ENCODE results near the gene C3orf85.

DNA sequence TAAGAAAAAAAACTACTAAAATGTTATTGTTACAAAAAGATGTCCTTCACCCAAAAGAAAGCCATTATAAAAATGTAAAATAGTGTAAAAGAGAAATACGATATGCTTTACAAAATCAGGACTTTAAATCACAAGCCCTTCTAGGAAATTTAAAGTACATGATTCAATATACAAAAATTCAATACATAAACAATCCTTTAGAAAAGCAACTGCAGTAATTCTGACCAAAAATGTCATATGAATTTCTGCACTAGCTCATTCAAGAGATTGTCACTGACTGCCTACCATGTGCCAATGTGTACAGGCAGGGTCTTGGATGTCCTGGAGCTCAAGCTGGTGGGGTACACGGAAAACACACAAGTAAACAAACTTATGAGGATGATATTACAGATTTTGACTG, 21.1 kb upstream of the C3orf85 start:
- TF ChIP-seq, protein P1, sequence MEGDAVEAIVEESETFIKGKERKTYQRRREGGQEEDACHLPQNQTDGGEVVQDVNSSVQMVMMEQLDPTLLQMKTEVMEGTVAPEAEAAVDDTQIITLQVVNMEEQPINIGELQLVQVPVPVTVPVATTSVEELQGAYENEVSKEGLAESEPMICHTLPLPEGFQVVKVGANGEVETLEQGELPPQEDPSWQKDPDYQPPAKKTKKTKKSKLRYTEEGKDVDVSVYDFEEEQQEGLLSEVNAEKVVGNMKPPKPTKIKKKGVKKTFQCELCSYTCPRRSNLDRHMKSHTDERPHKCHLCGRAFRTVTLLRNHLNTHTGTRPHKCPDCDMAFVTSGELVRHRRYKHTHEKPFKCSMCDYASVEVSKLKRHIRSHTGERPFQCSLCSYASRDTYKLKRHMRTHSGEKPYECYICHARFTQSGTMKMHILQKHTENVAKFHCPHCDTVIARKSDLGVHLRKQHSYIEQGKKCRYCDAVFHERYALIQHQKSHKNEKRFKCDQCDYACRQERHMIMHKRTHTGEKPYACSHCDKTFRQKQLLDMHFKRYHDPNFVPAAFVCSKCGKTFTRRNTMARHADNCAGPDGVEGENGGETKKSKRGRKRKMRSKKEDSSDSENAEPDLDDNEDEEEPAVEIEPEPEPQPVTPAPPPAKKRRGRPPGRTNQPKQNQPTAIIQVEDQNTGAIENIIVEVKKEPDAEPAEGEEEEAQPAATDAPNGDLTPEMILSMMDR (IDR thresholded peaks at IDR 0.05 in 2 of 3, conservative IDR thresholded peaks at IDR 0.05 in 1 of 3; ENCODE audit: control insufficient read depth in 2 of 3, extremely low read depth in 1 of 3, insufficient read depth in 1 of 3, low read depth in 3 of 3, low read length in 3 of 3) = no peak
- TF ChIP-seq RFX5 (IDR thresholded peaks at IDR 0.05; ENCODE audit: low read depth, low read length) = no peak
